Measurements from ENCODE around the gene ANGPT4. TPM values are rescaled to one million over a fixed set of nuclear protein-coding genes. Genes with fewer than 3 reads are reported as not detected.

ANGPT4 gene
- total RNA-seq, 1 donor from 2014 or later: 0.07 TPM

DNA sequence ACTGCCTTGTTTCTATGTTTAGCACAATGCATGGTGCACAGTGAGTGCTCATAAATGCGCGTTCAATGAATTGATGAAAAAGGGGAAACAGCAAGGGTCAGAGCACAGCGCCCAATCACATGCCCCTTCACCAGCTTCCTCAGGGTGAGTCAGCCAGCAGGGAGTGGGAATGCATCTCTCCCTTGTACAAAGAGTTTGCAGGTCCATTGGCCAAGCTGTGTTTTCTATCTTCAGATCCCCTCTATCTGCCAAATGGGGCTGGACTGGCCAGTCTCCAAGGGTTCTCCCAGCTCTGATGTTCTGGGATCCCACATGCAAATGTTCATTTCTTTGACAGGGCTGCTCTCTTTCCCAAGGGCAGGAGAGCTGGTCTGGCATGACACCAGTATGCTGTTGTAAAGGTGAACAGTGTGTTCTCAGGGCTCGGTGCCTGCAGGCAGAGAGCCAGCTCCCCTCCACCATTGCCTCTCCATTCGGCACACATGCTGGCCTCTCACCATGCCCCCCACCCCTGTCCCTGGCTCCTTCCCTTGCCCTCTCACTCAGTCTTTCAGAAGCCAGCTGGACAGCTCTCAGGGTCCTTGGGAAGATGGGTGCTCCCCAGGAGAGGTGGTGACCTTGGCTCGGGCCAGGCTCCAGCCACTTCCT lies 25.0 kb downstream of the ANGPT4 start:
- peaks cover 2% of the 10 kb centered on the region for H3K9me3 Mint-ChIP-seq
- no peaks in the 10 kb centered on the region for H3K36me3 Mint-ChIP-seq
- TF ChIP-seq, protein P1, sequence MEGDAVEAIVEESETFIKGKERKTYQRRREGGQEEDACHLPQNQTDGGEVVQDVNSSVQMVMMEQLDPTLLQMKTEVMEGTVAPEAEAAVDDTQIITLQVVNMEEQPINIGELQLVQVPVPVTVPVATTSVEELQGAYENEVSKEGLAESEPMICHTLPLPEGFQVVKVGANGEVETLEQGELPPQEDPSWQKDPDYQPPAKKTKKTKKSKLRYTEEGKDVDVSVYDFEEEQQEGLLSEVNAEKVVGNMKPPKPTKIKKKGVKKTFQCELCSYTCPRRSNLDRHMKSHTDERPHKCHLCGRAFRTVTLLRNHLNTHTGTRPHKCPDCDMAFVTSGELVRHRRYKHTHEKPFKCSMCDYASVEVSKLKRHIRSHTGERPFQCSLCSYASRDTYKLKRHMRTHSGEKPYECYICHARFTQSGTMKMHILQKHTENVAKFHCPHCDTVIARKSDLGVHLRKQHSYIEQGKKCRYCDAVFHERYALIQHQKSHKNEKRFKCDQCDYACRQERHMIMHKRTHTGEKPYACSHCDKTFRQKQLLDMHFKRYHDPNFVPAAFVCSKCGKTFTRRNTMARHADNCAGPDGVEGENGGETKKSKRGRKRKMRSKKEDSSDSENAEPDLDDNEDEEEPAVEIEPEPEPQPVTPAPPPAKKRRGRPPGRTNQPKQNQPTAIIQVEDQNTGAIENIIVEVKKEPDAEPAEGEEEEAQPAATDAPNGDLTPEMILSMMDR (conservative IDR thresholded peaks at IDR 0.05): no peak
- no peak for DNase-seq (ENCODE audit: extremely low spot score, unreplicated experiment)
- H3K27me3 Mint-ChIP-seq: peaks cover 55% of the 10 kb centered on the region
- no peak overlapping the region for H3K27ac Mint-ChIP-seq
- H3K4me1 Mint-ChIP-seq (ENCODE audit: unreplicated experiment): no peaks in the 10 kb centered on the region
- H3K4me3 Mint-ChIP-seq: no peak overlapping the region

DNA sequence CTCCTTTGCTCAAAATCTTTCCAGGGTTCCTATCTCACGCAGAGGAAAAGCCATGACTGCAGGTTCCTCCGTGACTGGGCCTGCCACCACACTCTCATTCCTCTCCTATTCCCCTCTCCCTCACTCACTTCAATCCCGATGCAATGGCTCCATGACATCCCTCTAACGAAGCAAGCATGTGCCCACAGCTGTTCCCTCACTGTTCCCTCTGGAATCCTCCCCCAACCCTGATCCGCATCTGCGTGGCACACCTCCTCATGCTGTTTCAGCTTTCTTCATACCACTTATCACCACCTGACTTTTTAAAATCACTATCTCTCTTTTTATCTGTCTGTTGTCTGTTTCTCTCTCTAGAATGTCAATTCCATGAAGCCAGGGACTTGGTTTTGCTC lies 25.5 kb downstream of the ANGPT4 start:
- DNase-seq (ENCODE audit: extremely low spot score, unreplicated experiment): no peak
- Mint-ChIP-seq H3K27me3 (peaks cover 58% of the 10 kb centered on the region), H3K27ac (no peak overlapping the region), H3K4me3 (no peak overlapping the region), H3K9me3 (no peaks in the 10 kb centered on the region), H3K36me3 (no peaks in the 10 kb centered on the region), H3K4me1 (ENCODE audit: unreplicated experiment) (no peaks in the 10 kb centered on the region)
- TF ChIP-seq, protein P1 (conservative IDR thresholded peaks at IDR 0.05): no peak

DNA sequence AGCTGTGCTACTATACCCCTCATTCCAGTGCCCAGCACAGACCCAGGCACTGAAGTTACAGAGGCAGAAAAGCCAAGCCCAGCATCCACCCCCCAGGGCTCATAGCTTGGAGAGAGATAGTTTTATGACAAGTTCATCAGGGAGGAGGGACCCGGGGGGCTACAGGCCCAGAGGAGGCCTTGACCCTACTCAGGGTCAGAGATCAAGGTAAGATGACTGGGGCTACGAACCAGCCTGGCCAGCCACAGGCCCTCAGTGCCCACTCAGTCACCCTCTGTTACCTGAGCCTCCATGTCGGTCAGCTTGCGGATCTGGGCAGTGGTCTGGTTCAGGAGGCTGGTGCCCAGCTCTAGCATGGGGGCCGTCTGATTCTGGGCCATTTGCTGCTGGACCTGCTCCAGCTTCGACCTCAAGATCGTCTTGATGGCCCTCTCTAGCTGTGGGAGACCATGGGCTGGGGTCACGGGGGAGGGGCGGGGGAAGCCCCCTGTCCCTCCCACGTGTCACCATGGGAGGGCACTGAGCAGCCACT lies 26.1 kb downstream of the ANGPT4 start:
- H3K4me3 Mint-ChIP-seq: no peak overlapping the region
- H3K27ac Mint-ChIP-seq: no peak overlapping the region
- DNase-seq (ENCODE audit: extremely low spot score, unreplicated experiment): no peak
- H3K4me1 Mint-ChIP-seq (ENCODE audit: unreplicated experiment): no peaks in the 10 kb centered on the region
- H3K9me3 Mint-ChIP-seq: no peaks in the 10 kb centered on the region
- TF ChIP-seq, protein P1 (conservative IDR thresholded peaks at IDR 0.05): no peak
- H3K27me3 Mint-ChIP-seq: peaks cover 65% of the 10 kb centered on the region
- no peaks in the 10 kb centered on the region for H3K36me3 Mint-ChIP-seq

DNA sequence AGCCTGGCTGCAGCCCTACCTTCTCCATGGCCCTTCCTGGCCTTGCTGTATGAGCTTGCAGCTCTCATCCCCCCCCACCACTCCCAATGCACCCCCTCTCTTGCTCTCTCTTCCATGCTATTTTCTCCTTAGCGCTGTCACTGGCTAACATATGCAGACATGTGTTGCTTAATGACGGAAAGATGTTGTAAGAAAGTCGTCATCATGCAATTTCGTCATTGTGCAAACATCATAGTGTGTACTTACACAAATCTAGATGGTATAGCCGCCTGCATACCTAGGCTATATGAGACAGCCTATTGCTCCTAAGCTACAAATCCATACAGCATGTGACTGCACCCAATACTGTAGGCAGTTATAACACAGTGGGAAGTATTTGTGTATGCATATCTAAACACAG lies 27.0 kb downstream of the ANGPT4 start:
- H3K36me3 Mint-ChIP-seq: no peaks in the 10 kb centered on the region
- H3K4me3 Mint-ChIP-seq: no peak overlapping the region
- H3K27me3 Mint-ChIP-seq: peaks cover 72% of the 10 kb centered on the region
- no peak for DNase-seq (ENCODE audit: extremely low spot score, unreplicated experiment)
- TF ChIP-seq, protein P1 (conservative IDR thresholded peaks at IDR 0.05): no peak
- H3K27ac Mint-ChIP-seq: no peak overlapping the region
- H3K4me1 Mint-ChIP-seq (ENCODE audit: unreplicated experiment): no peaks in the 10 kb centered on the region
- no peaks in the 10 kb centered on the region for H3K9me3 Mint-ChIP-seq

DNA sequence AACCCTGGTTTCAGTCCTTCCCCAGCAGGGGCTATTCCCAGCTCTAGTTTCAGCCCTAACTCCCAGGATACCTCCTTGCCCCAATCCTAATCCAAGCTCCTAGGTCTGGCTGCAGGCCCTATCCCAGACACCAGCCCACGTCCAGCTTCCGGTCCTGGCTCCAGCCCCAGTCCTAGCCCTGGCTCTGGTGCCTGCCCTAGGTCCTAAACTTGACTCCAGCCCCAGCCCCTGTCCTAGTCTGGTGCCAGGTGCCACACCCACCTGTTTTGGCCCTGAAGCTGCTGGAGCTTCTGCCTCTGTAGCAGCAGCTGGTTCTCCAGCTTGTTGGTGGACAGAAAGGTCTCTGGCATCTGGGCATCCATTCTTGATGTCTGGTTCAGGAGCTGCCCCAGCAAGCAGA lies 28.1 kb downstream of the ANGPT4 start:
- Mint-ChIP-seq H3K4me3 (no peak overlapping the region), H3K27ac (no peak overlapping the region), H3K36me3 (no peaks in the 10 kb centered on the region), H3K9me3 (no peaks in the 10 kb centered on the region), H3K4me1 (ENCODE audit: unreplicated experiment) (no peaks in the 10 kb centered on the region), H3K27me3 (peaks cover 75% of the 10 kb centered on the region)
- TF ChIP-seq, protein P1 (conservative IDR thresholded peaks at IDR 0.05): no peak
- no peak for DNase-seq (ENCODE audit: extremely low spot score, unreplicated experiment)

Measured in type B pancreatic cell (in vitro differentiated cells).